Measurements from ENCODE around the gene IL2RA. TPM values are rescaled to one million over a fixed set of nuclear protein-coding genes. Genes with fewer than 3 reads are reported as not detected.
"Not testable (repeated sequence)": the region's sequence is repeated elsewhere in the genome, so short reads cannot be mapped to it uniquely, and the experiment has no call there.

The IL2RA gene
- polyA plus RNA-seq, 10 donors, result 0.45 to 0.92 (median 0.58) TPM; not detected in 6

GRCh38 chr10:5961405-5962100 lies 100.6 kb downstream of the IL2RA start:
- no peak for DNase-seq

- DNase-seq, result not testable (repeated sequence)
Measured at GRCh38 chr10:5960973-5961275, 101.2 kb downstream of the IL2RA start.

Other genes with a start within 250 kb of the IL2RA start
- gene GDI2, start 248.9 kb downstream of the IL2RA start, polyA plus RNA-seq (ENCODE audit: insufficient read length in 10 of 10), result 100 to 1,000 TPM; 226 to 309 (median 262) TPM
- gene ANKRD16, start 172.5 kb downstream of the IL2RA start, polyA plus RNA-seq (ENCODE audit: insufficient read length in 10 of 10), result 1 to 10 TPM; 4.5 to 7.5 (median 5.8) TPM
- 10 to 100 TPM; 40.1 to 59.4 (median 46.8) TPM for gene FBH1, start 172.1 kb downstream of the IL2RA start, polyA plus RNA-seq (ENCODE audit: insufficient read length in 10 of 10)
- gene IL15RA, start 84.8 kb downstream of the IL2RA start, polyA plus RNA-seq (ENCODE audit: insufficient read length in 10 of 10), result 1 to 10 TPM; 1.2 to 3.9 (median 2.2) TPM
- 100 to 1,000 TPM in 5 of 10 donors, 10 to 100 TPM in 5; 74.9 to 126 (median 95.6) TPM for gene RBM17, start 26.7 kb upstream of the IL2RA start, polyA plus RNA-seq (ENCODE audit: insufficient read length in 10 of 10)
- 10 to 100 TPM in 7 of 10 donors, 1 to 10 TPM in 3; 9.2 to 15.8 (median 12.2) TPM for gene PFKFB3, start 140.6 kb upstream of the IL2RA start, polyA plus RNA-seq (ENCODE audit: insufficient read length in 10 of 10)